HepG2 (cell line): ENCODE results near the gene PSKH1. TPM values are rescaled to one million over a fixed set of nuclear protein-coding genes. Genes with fewer than 3 reads are reported as not detected.

Source experiments
- ATRX ChIP-seq: sonication (generic); formaldehyde crosslinking; IDR thresholded peaks from 2 replicates; pipeline ENCODE4 v1.4.0; 2020; ENCODE audit warnings: missing genetic modification reagents, borderline replicate concordance
- EEA1 ChIP-seq: sonication (generic); formaldehyde crosslinking; IDR thresholded peaks from 2 replicates; pipeline ENCODE4 v1.5.1; 2020; ENCODE audit warnings: mild to moderate bottlenecking, missing genetic modification reagents, borderline replicate concordance
- FOXM1 ChIP-seq: sonication (generic); formaldehyde crosslinking; IDR thresholded peaks from 2 replicates; pipeline ENCODE4 v1.5.0; 2020; ENCODE audit warnings: missing genetic modification reagents
- GABPB1 ChIP-seq: IDR thresholded peaks from 2 replicates; pipeline ENCODE4 v1.6.1; 2016; ENCODE audit warnings: mild to moderate bottlenecking, missing genetic modification reagents, moderate library complexity, missing compliant biosample characterization
- HNRNPLL ChIP-seq: fragments of 200-400 bp; formaldehyde crosslinking; IDR thresholded peaks from 2 replicates; pipeline ENCODE4 v1.6.1; 2017; ENCODE audit warnings: mild to moderate bottlenecking, low read depth, low read length; ENCODE audit not compliant: poor library complexity, severe bottlenecking
- MED1 ChIP-seq: sonication (generic); formaldehyde crosslinking; IDR thresholded peaks from 2 replicates; pipeline ENCODE4 v1.4.0; 2020; ENCODE audit warnings: missing genetic modification reagents
- PRPF4 ChIP-seq: fragments of 200-400 bp; formaldehyde crosslinking; IDR thresholded peaks from 2 replicates; pipeline ENCODE4 v1.6.1; 2016; ENCODE audit warnings: low read length, low read depth; ENCODE audit not compliant: poor library complexity, severe bottlenecking
- SKI ChIP-seq: fragments of 450-650 bp; IDR thresholded peaks from one replicate; pipeline ENCODE4 v1.6.1; 2018; ENCODE audit warnings: mild to moderate bottlenecking; ENCODE audit not compliant: partially characterized antibody
- THYN1 ChIP-seq: sonication (generic); formaldehyde crosslinking; IDR thresholded peaks from 2 replicates; pipeline ENCODE4 v1.8.1; 2023; ENCODE audit warnings: low read depth, mild to moderate bottlenecking, moderate library complexity, missing genetic modification reagents, borderline replicate concordance
- ZNF121 ChIP-seq: sonication (generic); formaldehyde crosslinking; IDR thresholded peaks from 2 replicates; pipeline ENCODE4 v1.5.0; 2020; ENCODE audit warnings: mild to moderate bottlenecking, missing genetic modification reagents
- ZNF17 ChIP-seq: sonication (generic); formaldehyde crosslinking; IDR thresholded peaks from 2 replicates; pipeline ENCODE4 v1.5.0; 2020; ENCODE audit warnings: mild to moderate bottlenecking, missing genetic modification reagents
- ZNF350 ChIP-seq: sonication (generic); formaldehyde crosslinking; IDR thresholded peaks from 2 replicates; pipeline ENCODE4 v1.4.0; 2020; ENCODE audit warnings: mild to moderate bottlenecking, low read depth, missing genetic modification reagents, borderline replicate concordance
- ZNF615 ChIP-seq: sonication (generic); formaldehyde crosslinking; IDR thresholded peaks from 2 replicates; pipeline ENCODE4 v1.5.0; 2020; ENCODE audit warnings: mild to moderate bottlenecking, missing genetic modification reagents, borderline replicate concordance
- polyA plus RNA-seq, 8 experiments: library from polyadenylated mRNA; depleted of rRNA in 3 of 8; stranded (reverse) in 7 of 8; unstranded in 1 of 8; fragments of >200 nt; fragmentation: Illumina TruSeq in 4 of 8; extraction: Trizol in 4 of 8; gene quantifications; 2 replicates each; pipeline versions ENCODE4 v1.2.1 to v1.2.3, GENCODE V29; 2011 to 2016; ENCODE audit warnings: low read depth in 4 of 8, missing spikeins in 1 of 8, mixed read lengths in 1 of 8; ENCODE audit not compliant: insufficient read depth in 1 of 8
- total RNA-seq, 5 experiments: library from RNA; depleted of rRNA; stranded (reverse); fragments of >200 nt; fragmentation: Illumina TruSeq; extraction: Trizol; gene quantifications; 2 replicates each; pipeline ENCODE4 v1.2.3, GENCODE V29; 2016; ENCODE audit warnings: low read depth in 1 of 5
- TF ChIP-seq, protein P1 (sequence below): sonication (generic); formaldehyde crosslinking; IDR thresholded peaks from 2 replicates; pipeline ENCODE4 v1.4.0; 2020; ENCODE audit warnings: missing genetic modification reagents
- TF ChIP-seq, protein P2 (sequence below): sonication (generic); formaldehyde crosslinking; IDR thresholded peaks from 2 replicates; pipeline ENCODE4 v1.4.0; 2020; ENCODE audit warnings: low read depth, missing genetic modification reagents
- TF ChIP-seq, protein P3 (sequence below): sonication (generic); formaldehyde crosslinking; IDR thresholded peaks from 2 replicates; pipeline ENCODE4 v1.8.0; 2022; ENCODE audit warnings: mild to moderate bottlenecking, missing genetic modification reagents, moderate library complexity

The PSKH1 gene
- total and polyA plus RNA-seq, 2 of the 13 experiments (the other 11 are each of a cell fraction or from before 2014, with no cell fraction given), result 8.4 to 19.1 TPM

GRCh38 chr16:67928147-67928546 is 35.1 kb downstream of the PSKH1 start (continued):
- TF ChIP-seq MED1 (no peak), ZNF615 (CRISPR knock-in tag) (no peak), SKI (no peak), ATRX (CRISPR knock-in tag) (no peak), GABPB1 (no peak), ZNF121 (CRISPR knock-in tag) (no peak), THYN1 (CRISPR knock-in tag) (no peak), HNRNPLL (peak; percentile 2), FOXM1 (CRISPR knock-in tag) (no peak), EEA1 (CRISPR knock-in tag) (no peak), PRPF4 (no peak), ZNF350 (CRISPR knock-in tag) (no peak), ZNF17 (CRISPR knock-in tag) (no peak)
- TF ChIP-seq, protein P1, sequence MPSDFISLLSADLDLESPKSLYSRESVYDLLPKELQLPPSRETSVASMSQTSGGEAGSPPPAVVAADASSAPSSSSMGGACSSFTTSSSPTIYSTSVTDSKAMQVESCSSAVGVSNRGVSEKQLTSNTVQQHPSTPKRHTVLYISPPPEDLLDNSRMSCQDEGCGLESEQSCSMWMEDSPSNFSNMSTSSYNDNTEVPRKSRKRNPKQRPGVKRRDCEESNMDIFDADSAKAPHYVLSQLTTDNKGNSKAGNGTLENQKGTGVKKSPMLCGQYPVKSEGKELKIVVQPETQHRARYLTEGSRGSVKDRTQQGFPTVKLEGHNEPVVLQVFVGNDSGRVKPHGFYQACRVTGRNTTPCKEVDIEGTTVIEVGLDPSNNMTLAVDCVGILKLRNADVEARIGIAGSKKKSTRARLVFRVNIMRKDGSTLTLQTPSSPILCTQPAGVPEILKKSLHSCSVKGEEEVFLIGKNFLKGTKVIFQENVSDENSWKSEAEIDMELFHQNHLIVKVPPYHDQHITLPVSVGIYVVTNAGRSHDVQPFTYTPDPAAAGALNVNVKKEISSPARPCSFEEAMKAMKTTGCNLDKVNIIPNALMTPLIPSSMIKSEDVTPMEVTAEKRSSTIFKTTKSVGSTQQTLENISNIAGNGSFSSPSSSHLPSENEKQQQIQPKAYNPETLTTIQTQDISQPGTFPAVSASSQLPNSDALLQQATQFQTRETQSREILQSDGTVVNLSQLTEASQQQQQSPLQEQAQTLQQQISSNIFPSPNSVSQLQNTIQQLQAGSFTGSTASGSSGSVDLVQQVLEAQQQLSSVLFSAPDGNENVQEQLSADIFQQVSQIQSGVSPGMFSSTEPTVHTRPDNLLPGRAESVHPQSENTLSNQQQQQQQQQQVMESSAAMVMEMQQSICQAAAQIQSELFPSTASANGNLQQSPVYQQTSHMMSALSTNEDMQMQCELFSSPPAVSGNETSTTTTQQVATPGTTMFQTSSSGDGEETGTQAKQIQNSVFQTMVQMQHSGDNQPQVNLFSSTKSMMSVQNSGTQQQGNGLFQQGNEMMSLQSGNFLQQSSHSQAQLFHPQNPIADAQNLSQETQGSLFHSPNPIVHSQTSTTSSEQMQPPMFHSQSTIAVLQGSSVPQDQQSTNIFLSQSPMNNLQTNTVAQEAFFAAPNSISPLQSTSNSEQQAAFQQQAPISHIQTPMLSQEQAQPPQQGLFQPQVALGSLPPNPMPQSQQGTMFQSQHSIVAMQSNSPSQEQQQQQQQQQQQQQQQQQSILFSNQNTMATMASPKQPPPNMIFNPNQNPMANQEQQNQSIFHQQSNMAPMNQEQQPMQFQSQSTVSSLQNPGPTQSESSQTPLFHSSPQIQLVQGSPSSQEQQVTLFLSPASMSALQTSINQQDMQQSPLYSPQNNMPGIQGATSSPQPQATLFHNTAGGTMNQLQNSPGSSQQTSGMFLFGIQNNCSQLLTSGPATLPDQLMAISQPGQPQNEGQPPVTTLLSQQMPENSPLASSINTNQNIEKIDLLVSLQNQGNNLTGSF (CRISPR knock-in tag), result no peak
- TF ChIP-seq, protein P2, sequence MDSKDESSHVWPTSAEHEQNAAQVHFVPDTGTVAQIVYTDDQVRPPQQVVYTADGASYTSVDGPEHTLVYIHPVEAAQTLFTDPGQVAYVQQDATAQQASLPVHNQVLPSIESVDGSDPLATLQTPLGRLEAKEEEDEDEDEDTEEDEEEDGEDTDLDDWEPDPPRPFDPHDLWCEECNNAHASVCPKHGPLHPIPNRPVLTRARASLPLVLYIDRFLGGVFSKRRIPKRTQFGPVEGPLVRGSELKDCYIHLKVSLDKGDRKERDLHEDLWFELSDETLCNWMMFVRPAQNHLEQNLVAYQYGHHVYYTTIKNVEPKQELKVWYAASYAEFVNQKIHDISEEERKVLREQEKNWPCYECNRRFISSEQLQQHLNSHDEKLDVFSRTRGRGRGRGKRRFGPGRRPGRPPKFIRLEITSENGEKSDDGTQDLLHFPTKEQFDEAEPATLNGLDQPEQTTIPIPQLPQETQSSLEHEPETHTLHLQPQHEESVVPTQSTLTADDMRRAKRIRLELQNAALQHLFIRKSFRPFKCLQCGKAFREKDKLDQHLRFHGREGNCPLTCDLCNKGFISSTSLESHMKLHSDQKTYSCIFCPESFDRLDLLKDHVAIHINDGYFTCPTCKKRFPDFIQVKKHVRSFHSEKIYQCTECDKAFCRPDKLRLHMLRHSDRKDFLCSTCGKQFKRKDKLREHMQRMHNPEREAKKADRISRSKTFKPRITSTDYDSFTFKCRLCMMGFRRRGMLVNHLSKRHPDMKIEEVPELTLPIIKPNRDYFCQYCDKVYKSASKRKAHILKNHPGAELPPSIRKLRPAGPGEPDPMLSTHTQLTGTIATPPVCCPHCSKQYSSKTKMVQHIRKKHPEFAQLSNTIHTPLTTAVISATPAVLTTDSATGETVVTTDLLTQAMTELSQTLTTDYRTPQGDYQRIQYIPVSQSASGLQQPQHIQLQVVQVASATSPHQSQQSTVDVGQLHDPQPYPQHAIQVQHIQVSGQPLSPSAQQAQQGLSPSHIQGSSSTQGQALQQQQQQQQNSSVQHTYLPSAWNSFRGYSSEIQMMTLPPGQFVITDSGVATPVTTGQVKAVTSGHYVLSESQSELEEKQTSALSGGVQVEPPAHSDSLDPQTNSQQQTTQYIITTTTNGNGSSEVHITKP (CRISPR knock-in tag), result no peak
- TF ChIP-seq, protein P3, sequence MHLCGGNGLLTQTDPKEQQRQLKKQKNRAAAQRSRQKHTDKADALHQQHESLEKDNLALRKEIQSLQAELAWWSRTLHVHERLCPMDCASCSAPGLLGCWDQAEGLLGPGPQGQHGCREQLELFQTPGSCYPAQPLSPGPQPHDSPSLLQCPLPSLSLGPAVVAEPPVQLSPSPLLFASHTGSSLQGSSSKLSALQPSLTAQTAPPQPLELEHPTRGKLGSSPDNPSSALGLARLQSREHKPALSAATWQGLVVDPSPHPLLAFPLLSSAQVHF (CRISPR knock-in tag), result no peak
